Cardiac muscle cell (in vitro differentiated cells and primary cell): ENCODE measurements around the gene YWHAH. TPM values are rescaled to one million over a fixed set of nuclear protein-coding genes. Genes with fewer than 3 reads are reported as not detected.

Source experiments
- DNase-seq, 2 donors: peaks; one replicate each; pipeline versions ENCODE4 v3.0.0 to v3.0.0-alpha.2; 2010 to 2017; ENCODE audit warnings: low read depth in 1 of 2, low spot score in 1 of 2
- H3K27ac ChIP-seq: fragments of 200-600 bp; sonication (generic); 2 replicates; pipeline ENCODE4 v1.5.1; 2016
- H3K27me3 ChIP-seq: fragments of 200-600 bp; sonication (generic); 2 replicates; pipeline ENCODE4 v1.6.0; 2016; ENCODE audit warnings: control low read depth
- H3K36me3 ChIP-seq: fragments of 200-600 bp; sonication (generic); 2 replicates; pipeline ENCODE4 v1.5.1; 2016; ENCODE audit warnings: control low read depth
- H3K4me1 ChIP-seq: fragments of 200-600 bp; sonication (generic); 2 replicates; pipeline ENCODE4 v1.8.1; 2017; ENCODE audit warnings: low read depth, mild to moderate bottlenecking, mixed run types
- H3K4me3 ChIP-seq: fragments of 200-600 bp; sonication (generic); 2 replicates; pipeline ENCODE4 v1.5.1; 2016; ENCODE audit warnings: mild to moderate bottlenecking
- H3K9me3 ChIP-seq: fragments of 200-600 bp; sonication (generic); 2 replicates; pipeline ENCODE4 v1.5.1; 2017; ENCODE audit warnings: low read depth, mild to moderate bottlenecking, control low read depth
- polyA plus RNA-seq: library from polyadenylated mRNA; unstranded; fragments of >200 nt; fragmentation: Nextera tagmentation; extraction: Ambion mirVana; gene quantifications from 2 replicates; pipeline ENCODE4 v1.2.1, GENCODE V29; 2016
- total RNA-seq: library from RNA; depleted of rRNA; stranded (reverse); fragments of >200 nt; gene quantifications from 2 replicates; pipeline ENCODE4 v1.2.3, GENCODE V29; 2016
- TF ChIP-seq, protein P1 (sequence below): IDR thresholded peaks from 2 replicates; pipeline ENCODE4 v1.5.1; 2012; ENCODE audit warnings: low read depth, mild to moderate bottlenecking, low read length

The YWHAH gene
- total and polyA plus RNA-seq, 2 experiments from 2014 or later = 70.8 to 143 TPM

DNA sequence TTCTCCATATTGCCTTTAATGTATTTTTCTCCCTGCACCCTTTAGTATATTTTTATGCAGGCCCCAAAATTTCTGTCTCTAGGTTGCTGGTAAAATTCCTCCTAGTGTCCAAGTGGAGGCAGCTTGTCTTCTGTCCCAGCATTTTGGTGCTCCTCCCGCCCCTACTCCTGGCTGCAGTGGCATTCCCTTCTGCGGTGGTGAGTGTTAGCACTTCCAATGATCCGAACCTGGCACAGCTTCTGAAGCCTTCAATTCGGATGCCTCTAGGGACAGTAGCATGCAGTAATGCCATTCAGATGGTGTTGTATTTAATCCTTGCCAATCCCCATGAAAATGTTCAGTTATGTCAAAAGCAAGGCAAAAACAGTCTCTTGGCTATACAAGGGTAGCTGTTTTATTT is 5.9 kb downstream of the YWHAH start:
- TF ChIP-seq, protein P1, sequence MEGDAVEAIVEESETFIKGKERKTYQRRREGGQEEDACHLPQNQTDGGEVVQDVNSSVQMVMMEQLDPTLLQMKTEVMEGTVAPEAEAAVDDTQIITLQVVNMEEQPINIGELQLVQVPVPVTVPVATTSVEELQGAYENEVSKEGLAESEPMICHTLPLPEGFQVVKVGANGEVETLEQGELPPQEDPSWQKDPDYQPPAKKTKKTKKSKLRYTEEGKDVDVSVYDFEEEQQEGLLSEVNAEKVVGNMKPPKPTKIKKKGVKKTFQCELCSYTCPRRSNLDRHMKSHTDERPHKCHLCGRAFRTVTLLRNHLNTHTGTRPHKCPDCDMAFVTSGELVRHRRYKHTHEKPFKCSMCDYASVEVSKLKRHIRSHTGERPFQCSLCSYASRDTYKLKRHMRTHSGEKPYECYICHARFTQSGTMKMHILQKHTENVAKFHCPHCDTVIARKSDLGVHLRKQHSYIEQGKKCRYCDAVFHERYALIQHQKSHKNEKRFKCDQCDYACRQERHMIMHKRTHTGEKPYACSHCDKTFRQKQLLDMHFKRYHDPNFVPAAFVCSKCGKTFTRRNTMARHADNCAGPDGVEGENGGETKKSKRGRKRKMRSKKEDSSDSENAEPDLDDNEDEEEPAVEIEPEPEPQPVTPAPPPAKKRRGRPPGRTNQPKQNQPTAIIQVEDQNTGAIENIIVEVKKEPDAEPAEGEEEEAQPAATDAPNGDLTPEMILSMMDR = no peak
- Histone ChIP-seq H3K27me3 (no peaks in the 10 kb centered on the region), H3K4me1 (peaks cover 13% of the 10 kb centered on the region), H3K9me3 (no peaks in the 10 kb centered on the region), H3K4me3 (no peak overlapping the region), H3K27ac (peak overlapping the region; percentile 64), H3K36me3 (no peaks in the 10 kb centered on the region)
- no peak for DNase-seq

DNA sequence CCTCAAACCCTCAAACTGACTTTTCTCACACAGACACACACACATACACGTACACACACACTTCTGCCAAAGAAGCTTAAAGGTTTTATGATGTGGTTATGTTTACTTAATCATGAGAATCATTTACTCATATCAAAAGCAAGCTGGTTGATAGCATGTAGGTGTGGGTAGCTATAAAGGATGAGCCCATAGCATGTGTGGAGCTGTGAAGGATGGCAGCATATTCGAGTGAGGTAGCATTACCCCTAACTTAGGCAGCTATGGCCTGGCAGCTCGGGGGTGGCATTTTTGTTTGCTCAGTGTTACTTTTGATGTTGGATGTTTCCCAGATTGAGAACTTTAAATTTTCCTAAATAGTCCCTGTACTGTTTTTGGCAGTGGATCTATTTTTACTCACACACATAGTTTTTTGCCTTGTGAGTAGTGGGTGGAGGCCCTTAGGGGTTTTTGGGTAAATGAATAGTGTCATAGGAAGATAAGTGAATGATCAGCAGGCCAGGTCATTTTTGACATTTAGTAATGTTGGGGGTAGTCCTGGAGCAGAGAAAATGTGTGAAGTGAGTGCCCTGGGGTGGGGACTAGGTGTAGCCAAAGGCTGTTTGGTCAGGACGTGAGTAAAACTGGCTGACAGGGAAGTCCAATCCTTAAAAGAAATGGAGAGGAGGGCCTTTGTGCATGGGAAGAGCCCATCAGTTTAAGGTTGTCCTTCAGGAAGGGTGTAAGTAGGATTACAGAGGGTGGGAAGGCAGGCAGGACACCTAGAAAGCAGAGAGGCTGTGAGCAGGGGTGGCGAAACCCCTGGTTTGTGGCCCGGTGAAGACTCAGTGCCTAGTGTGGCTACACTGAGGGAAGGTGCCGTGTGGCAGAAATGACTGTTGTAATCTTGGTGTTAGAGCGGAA is 7.1 kb downstream of the YWHAH start:
- H3K9me3 ChIP-seq = no peaks in the 10 kb centered on the region
- H3K27me3 ChIP-seq = no peaks in the 10 kb centered on the region
- peaks cover 6% of the 10 kb centered on the region for H3K4me1 ChIP-seq
- peak overlapping the region; percentile 64 for H3K27ac ChIP-seq
- H3K36me3 ChIP-seq = peaks cover 3% of the 10 kb centered on the region
- TF ChIP-seq, protein P1 = no peak
- H3K4me3 ChIP-seq = no peak overlapping the region
- no peak for DNase-seq

DNA sequence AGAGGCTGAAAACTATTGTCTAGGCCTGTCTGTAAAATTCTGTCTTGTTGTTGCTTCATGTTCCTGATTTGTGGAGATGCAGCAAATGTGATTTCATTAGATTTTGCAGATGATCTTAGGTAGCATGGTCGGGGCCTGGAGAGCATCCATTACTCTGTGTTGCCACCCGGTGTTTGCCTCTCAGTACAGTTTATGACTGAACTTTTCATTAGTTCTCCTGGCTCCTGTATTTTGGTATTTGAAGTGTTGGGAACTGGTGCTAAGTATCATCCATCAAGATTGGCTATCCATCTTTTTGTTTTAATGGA is 7.7 kb downstream of the YWHAH start:
- peaks cover under 1% of the 10 kb centered on the region for H3K4me1 ChIP-seq
- H3K36me3 ChIP-seq = peaks cover 9% of the 10 kb centered on the region
- peak in 1 of 2 donors; percentile 31 for DNase-seq
- no peak overlapping the region for H3K4me3 ChIP-seq
- TF ChIP-seq, protein P1 = peak; percentile 35
- peak overlapping the region; percentile 64 for H3K27ac ChIP-seq
- no peaks in the 10 kb centered on the region for H3K9me3 ChIP-seq
- no peaks in the 10 kb centered on the region for H3K27me3 ChIP-seq

DNA sequence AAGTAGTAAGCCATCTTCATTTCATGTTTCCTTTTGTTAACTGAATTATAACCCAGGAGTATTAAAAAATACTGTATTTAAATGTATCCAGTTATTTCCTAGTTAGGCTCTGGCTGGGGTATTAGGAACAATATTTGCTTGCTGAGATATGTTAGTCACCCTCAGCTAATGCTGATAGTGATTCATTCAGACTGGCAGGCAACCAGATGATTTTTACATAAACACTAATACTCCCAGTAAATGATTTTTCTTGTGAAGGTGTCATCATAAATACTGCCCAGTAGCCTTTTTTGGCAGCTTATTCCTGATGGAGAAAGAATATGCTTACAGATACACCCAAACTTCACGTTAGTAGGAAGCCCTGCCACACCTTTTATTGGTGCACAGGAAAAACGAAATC is 8.1 kb downstream of the YWHAH start:
- Histone ChIP-seq H3K4me3 (no peak overlapping the region), H3K4me1 (no peaks in the 10 kb centered on the region), H3K27me3 (no peaks in the 10 kb centered on the region), H3K9me3 (no peaks in the 10 kb centered on the region), H3K36me3 (peaks cover 10% of the 10 kb centered on the region), H3K27ac (no peak overlapping the region)
- DNase-seq = peak in 1 of 2 donors; percentile 86
- TF ChIP-seq, protein P1 = no peak

DNA sequence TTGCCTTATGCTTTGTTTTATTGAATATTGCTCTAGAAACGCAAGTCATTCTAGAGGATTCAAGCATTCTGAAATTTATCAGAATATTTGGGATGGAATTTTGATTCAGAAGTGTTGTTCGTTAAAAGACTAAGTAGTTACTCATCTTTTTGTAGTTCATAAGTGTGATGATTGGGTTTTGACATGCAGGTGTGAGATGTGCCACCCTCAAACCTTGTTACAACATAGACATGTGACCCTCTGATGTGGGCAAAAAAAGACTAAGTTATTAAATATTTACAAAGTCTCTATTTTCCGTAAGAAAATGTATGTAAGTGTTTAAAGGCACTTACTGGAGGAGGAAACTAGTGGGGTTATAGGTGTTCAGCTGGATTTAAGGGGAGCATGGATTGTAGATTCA is 8.9 kb downstream of the YWHAH start:
- Histone ChIP-seq H3K9me3 (no peaks in the 10 kb centered on the region), H3K27ac (no peak overlapping the region), H3K4me1 (no peaks in the 10 kb centered on the region), H3K27me3 (no peaks in the 10 kb centered on the region), H3K36me3 (peaks cover 10% of the 10 kb centered on the region), H3K4me3 (no peak overlapping the region)
- DNase-seq = no peak
- TF ChIP-seq, protein P1 = no peak
